Uterus (tissue), 4 donors: ENCODE measurements around the gene STARD10. TPM values are rescaled to one million over a fixed set of nuclear protein-coding genes. Genes with fewer than 3 reads are reported as not detected.

Source experiments
- DNase-seq, 2 donors: peaks; one replicate each; pipeline ENCODE4 v3.0.0-alpha.2; 2019 to 2020
- H3K27ac ChIP-seq, 2 donors: fragments of 200-600 bp; sonication (generic); 1 replicate in 1 of 2; 2 replicates in 1 of 2; pipeline ENCODE4 v1.5.1; 2016 to 2018
- H3K27me3 ChIP-seq, 2 donors: fragments of 200-600 bp; sonication (generic); one replicate each; pipeline ENCODE4 v1.5.1; 2018 to 2019; ENCODE audit warnings: control low read depth in 1 of 2
- H3K36me3 ChIP-seq, 2 donors: fragments of 200-600 bp; sonication (generic); one replicate each; pipeline ENCODE4 v1.5.1; 2019; ENCODE audit warnings: control low read depth in 1 of 2
- H3K4me1 ChIP-seq, 2 donors: fragments of 200-600 bp; sonication (generic); one replicate each; pipeline ENCODE4 v1.5.1; 2018 to 2019; ENCODE audit warnings: control low read depth in 1 of 2
- H3K4me3 ChIP-seq, 2 donors: fragments of 200-600 bp; sonication (generic); 1 replicate in 1 of 2; 2 replicates in 1 of 2; pipeline ENCODE4 v1.5.1; 2018 to 2019; ENCODE audit warnings: mild to moderate bottlenecking in 1 of 2
- H3K9me3 ChIP-seq, 2 donors: fragments of 200-600 bp; sonication (generic); one replicate each; pipeline ENCODE4 v1.5.1; 2019; ENCODE audit warnings: control low read depth in 1 of 2
- CTCF ChIP-seq, 4 experiments: fragments of 200-600 bp in 2 of 4; fragments of 450-650 bp in 2 of 4; sonication (generic) in 2 of 4; IDR thresholded peaks; one replicate each; pipeline ENCODE4 v1.5.1; 2016 to 2019; ENCODE audit warnings: antibody characterized with exemption in 4 of 4, mild to moderate bottlenecking in 2 of 4, moderate library complexity in 1 of 4
- POLR2A ChIP-seq, 2 donors: fragments of 450-650 bp; IDR thresholded peaks; one replicate each; pipeline ENCODE4 v1.6.1; 2016; ENCODE audit warnings: antibody characterized with exemption in 2 of 2, mild to moderate bottlenecking in 1 of 2, moderate library complexity in 1 of 2
- intact Hi-C: fragments of 100-400 bp; cut with DNase I; formaldehyde crosslinking; loops from one replicate; pipeline ENCODE4 v1.15.1; 2023; ENCODE audit warnings: low total_unique reads
- total RNA-seq, 4 donors: library from RNA; depleted of rRNA in 3 of 4; stranded (reverse); fragments of >200 nt in 3 of 4; gene quantifications; one replicate each; pipeline versions ENCODE4 v1.1.0 to v1.2.4, GENCODE V29; 2014 to 2023
- donor health status: DM: yes; HTN: yes; CAD: no.

The STARD10 gene
- total RNA-seq, 4 donors from 2014 or later = 19.1 to 85.3 (median 53.0) TPM

GRCh38 chr11:72817966-72818365 is 24.1 kb upstream of the STARD10 start:
- no peak for TF ChIP-seq POLR2A (IDR thresholded peaks at IDR 0.05)
- TF ChIP-seq CTCF (IDR thresholded peaks at IDR 0.05) = no peak
- H3K27me3 ChIP-seq = no peaks in the 10 kb centered on the region
- no peaks in the 10 kb centered on the region for H3K36me3 ChIP-seq
- no peak overlapping the region for H3K27ac ChIP-seq
- no peaks in the 10 kb centered on the region for H3K9me3 ChIP-seq
- H3K4me3 ChIP-seq = no peak overlapping the region
- H3K4me1 ChIP-seq = peaks cover 4 to 18% of the 10 kb centered on the region in 2 donors
- intact Hi-C loops = no loop called here
- DNase-seq = no peak

- no peaks in the 10 kb centered on the region for H3K9me3 ChIP-seq
- no peak overlapping the region for H3K4me3 ChIP-seq
- TF ChIP-seq CTCF (IDR thresholded peaks at IDR 0.05) (no peak), POLR2A (IDR thresholded peaks at IDR 0.05) (no peak)
- peak overlapping the region in 1 of 2 donors; percentile 20 for H3K27ac ChIP-seq
- H3K27me3 ChIP-seq = no peaks in the 10 kb centered on the region
- H3K4me1 ChIP-seq = peaks cover 3 to 23% of the 10 kb centered on the region in 2 donors
- DNase-seq = no peak
- intact Hi-C loops = no loop called here
- H3K36me3 ChIP-seq = no peaks in the 10 kb centered on the region
Measured at GRCh38 chr11:72816404-72816990, 22.6 kb upstream of the STARD10 start.

- intact Hi-C loops = no loop called here
- H3K9me3 ChIP-seq = no peaks in the 10 kb centered on the region
- H3K4me3 ChIP-seq = peak overlapping the region; percentile 80 to 83
- H3K27me3 ChIP-seq = no peaks in the 10 kb centered on the region
- peaks cover 0 to 20% of the 10 kb centered on the region in 2 donors for H3K4me1 ChIP-seq
- no peak for TF ChIP-seq CTCF (IDR thresholded peaks at IDR 0.05)
- no peak for TF ChIP-seq POLR2A (IDR thresholded peaks at IDR 0.05)
- H3K36me3 ChIP-seq = no peaks in the 10 kb centered on the region
- no peak for DNase-seq
- peak overlapping the region; percentile 92 to 94 for H3K27ac ChIP-seq
Measured at GRCh38 chr11:72815110-72815618, 21.3 kb upstream of the STARD10 start.

GRCh38 chr11:72814286-72815109 is 20.7 kb upstream of the STARD10 start, which contains the start of gene ATG16L2:
TSS of gene ATG16L2 (plus strand) at chr11:72814411. CDS start at chr11:72814446, 35 bp downstream.
- peak within 1 kb of the TSS; percentile 80 to 83 for H3K4me3 ChIP-seq
- TF ChIP-seq POLR2A (IDR thresholded peaks at IDR 0.05) = peak; percentile 35 to 77
- TF ChIP-seq CTCF (IDR thresholded peaks at IDR 0.05) = peak in 3 of 4 experiments; percentile 58 to 76 (median 60)
- DNase-seq = peak; percentile 71 to 88
- intact Hi-C loops = no loop called here
- peak within 1 kb of the TSS; percentile 92 to 94 for H3K27ac ChIP-seq
- no peaks in the 10 kb centered on the region for H3K36me3 ChIP-seq
- no peaks in the 10 kb centered on the region for H3K9me3 ChIP-seq
- H3K4me1 ChIP-seq = peaks cover 0 to 20% of the 10 kb centered on the region in 2 donors
- no peaks in the 10 kb centered on the region for H3K27me3 ChIP-seq
